GM12892 (cell line): ENCODE measurements around the gene TTC22.

Experiments
- POLR2A ChIP-seq: IDR thresholded peaks from 2 replicates; pipeline ENCODE4 v1.6.1; 2011; ENCODE audit warnings: low read depth, low read length, control low read depth
- POLR2AphosphoS5 ChIP-seq: IDR thresholded peaks from 2 replicates; pipeline ENCODE4 v1.6.1; 2011; ENCODE audit warnings: low read depth, low read length, control low read depth

GRCh38 chr1:54808443-54809207 is 7.5 kb upstream of the TTC22 start:
- TF ChIP-seq POLR2AphosphoS5 = no peak
- no peak for TF ChIP-seq POLR2A
